CD4-positive, alpha-beta T cell treated with Interleukin-4 for 1 hour (primary cell): ENCODE results near the gene COL8A1.

ENCODE experiments used
- DNase-seq, 2 donors: peaks; one replicate each; pipeline ENCODE4 v3.0.0-alpha.2; 2020 to 2022

COL8A1 gene

DNA sequence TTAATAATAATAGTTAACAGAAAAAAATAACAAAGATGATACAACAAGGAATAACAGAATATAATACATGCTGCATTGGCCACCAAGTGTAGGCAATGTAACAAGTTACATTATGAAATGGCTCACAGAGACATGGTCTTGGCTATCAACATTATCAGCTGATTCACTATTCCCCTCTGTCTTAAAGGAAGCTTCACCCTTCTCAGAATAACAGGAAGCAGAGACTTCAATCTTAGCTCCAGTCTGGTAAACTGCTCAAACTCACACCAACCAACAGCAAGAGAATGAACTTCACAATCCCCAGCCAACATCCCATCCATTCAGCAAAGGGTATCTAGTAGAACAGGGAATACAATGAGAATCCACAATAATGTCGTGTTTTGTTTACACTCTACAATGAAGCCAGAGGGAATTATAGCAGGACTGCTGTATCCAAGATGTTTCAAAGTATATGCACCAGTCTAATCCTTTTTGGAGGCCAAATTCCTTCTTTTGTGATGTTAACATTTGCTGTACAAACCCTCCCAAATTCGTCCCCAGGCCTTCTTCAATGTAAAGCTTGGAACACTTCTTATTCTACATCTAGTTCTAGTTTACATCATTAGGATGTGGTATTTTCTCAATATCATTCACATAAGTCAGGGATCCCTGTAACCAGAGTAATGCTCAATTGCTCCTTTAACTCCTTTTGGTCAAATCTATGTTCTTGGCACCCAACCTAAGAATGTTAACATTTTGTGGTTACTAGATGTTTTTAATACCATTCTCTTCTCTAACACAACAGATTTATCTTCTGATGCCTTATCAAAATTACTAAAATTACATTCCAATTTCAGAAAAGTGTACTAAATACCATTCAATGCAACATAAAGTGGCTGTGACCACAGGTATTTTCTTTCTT, 126.9 kb downstream of the COL8A1 start:
- DNase-seq = no peak

- DNase-seq = no peak
These were observed 128.9 kb downstream of the COL8A1 start for GRCh38 chr3:99767291-99767690.

DNA sequence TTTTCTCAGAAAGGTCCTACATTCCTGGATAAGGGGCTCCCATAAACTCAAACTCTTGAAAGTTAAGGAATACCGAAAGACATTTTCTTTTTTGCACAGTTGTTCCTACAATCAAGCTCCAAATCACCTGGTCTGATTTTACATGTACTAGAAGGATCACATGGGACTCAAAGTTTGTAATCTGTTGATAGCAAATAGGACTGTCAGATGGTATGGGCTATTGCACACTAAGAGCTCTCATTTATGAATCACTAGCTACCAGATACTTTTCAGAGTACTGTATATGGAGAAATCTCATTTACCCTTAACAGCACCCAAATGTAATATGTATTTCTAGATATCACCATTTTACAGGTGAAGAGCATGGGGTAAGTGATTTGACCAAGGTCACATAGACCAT, 129.7 kb downstream of the COL8A1 start:
- no peak for DNase-seq

DNA sequence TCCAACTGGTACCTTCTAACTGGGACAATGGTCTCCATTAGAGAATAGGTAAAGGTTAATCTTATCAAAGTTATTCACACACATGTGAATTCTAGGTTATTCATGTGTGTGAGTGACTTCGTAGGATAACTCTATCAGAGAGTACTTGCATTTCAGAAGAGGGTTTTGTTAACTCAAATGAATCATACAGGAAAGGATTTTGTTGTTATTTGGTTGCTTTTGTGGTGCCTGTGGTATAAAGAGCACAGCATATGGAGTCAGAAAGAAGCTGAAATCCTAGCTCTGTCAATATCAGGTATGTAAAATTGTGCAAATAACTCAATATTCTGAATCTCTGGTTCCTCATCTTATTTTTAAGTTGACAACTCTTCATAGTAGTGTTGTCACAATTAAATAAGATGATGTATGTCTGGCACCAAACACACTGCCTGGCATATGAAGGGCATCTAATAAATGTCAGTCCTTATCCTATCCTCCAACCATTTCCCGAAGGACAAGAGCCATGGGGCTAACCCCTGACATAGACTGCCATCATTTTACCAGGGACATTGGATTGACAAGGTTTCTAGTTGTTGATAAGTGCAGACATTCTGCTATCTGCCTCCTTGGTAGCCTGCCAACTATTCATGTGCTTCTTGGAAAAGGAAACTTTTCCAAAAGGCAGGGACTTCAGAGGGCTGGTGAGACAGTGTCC, 130.6 kb downstream of the COL8A1 start:
- DNase-seq = no peak

- DNase-seq = no peak
These were observed 133.8 kb downstream of the COL8A1 start for GRCh38 chr3:99772171-99772570.

DNA sequence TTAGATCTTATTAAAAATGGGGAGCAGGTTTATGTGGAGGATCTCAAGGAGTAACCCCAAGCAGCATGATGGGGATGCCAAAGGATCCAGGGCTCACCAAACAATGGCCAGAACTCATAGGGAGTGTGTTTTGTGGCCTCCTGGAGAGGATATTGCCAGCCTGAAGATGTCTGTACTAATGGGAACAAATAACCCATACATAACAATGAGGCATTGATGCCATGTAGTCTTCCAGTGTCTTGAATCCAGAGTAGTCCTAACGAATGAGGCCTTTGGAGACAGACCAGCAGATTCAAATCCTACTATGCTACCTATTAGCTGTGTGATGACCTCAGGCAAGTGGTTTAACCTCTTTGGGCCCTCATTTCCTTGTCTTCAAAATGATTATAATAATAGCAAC, 134.3 kb downstream of the COL8A1 start:
- no peak for DNase-seq

DNA sequence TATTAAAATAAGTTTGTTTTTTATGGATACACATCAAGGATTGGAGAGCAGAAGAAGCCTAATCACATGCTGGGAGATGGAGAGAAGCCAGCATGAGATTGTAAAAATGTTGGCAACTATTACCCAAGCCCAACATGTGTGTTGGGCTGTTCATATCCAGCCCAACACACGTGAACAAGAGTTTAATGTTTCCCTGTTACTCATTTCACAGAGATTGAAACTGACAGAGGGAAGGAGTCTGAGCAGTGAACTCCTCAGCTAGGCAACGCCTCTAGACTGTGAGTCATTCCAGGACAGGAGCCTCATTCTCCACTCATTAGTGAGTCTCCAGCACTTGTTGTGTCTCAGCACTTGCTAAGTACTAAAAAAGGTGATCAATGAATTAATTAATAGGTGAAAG, 136.1 kb downstream of the COL8A1 start:
- no peak for DNase-seq

DNA sequence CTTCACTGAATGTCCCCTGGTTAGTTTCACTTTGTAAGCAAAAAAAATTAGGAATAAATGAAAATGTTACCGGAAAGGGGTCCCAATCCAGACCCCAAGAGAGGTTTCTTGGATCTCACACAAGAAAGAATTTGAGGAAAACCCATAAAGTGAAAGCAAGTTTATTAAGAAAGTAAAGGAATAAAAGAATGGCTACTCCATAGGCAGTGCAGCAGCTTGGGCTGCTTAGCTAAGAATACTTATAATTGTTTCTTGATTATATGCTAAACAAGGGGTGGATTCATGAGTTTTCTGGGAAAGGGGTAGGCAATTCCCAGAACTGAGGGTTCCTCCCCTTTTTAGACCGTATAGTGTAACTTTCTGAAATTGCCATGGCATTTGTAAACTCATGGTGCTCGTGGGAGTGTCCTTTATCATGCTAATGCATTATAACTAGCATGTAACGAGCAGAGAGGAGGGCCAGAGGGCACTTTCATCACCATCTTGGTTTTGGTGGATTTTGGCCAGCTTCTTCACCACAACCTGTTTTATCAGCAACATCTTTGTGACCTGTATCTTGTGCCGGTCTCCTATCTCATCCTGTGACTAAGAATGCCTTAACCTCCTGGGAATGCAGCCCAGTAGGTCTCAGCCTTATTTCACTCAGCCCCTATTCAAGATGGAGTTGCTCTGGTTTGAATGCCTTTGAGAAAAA, 138.3 kb downstream of the COL8A1 start:
- DNase-seq = no peak

DNA sequence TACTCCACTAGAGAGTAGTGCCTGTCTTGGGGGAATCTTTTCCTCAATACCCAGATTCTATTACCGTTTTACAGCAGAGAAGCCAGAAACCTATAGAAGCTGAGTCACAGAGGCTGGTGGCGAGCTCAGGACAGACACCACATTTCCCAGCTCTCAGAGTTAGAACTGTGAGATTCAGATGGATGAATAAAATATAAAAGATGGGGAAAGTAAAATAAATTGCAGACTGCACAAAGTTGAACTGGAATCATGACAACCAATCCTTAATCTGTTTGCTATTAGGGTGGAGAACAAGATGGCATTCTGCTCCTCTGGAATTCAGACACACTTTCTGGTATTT, 138.8 kb downstream of the COL8A1 start:
- no peak for DNase-seq

- DNase-seq = no peak
These were observed 139.3 kb downstream of the COL8A1 start for GRCh38 chr3:99777708-99778107.

GRCh38 chr3:99780749-99781148, 142.4 kb downstream of the COL8A1 start:
- no peak for DNase-seq

- DNase-seq = no peak
These were observed 143.4 kb downstream of the COL8A1 start for GRCh38 chr3:99781761-99782160.

GRCh38 chr3:99783011-99783573, 144.7 kb downstream of the COL8A1 start:
- no peak for DNase-seq

DNA sequence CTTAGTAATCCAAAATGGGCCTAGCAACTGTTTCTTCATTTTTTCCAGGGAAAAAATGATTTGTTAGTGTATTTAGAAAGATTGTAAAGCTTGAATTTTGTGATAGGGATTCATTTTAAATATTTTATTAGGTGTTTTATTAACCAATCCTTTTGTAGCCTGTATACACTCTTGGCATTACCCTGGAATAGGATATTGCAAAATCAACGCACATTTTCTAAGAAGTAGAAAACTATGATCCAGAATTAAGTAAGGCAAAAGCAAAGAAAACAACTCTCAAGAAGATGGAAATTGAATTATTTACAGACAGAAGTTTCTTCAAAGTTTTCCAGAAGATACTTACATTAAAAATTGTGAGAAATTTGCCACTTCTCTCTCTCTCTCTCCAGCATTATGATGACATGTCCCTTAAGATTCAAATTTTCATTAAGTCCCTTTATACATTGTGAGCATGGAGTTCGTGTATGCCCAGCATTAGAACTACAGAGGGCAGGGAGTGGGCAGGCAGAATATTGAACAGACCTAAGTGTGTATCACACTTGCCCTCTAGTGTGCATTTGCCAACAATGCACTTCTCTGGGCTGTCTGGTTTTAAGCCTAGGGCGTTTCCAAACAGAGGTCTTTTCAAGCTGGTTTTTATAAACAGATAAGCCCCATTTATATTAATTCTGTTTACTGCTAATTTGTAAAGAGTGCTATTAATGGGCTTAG, 150.8 kb downstream of the COL8A1 start:
- no peak for DNase-seq

- DNase-seq = no peak
These were observed 156.1 kb downstream of the COL8A1 start for GRCh38 chr3:99794485-99794884.

- no peak for DNase-seq
These were observed 157.2 kb downstream of the COL8A1 start for GRCh38 chr3:99795573-99795972.

GRCh38 chr3:99799422-99799821, 161.0 kb downstream of the COL8A1 start:
- no peak for DNase-seq

- DNase-seq = no peak
These were observed 164.9 kb downstream of the COL8A1 start for GRCh38 chr3:99803297-99803696.

- no peak for DNase-seq
These were observed 166.8 kb downstream of the COL8A1 start for GRCh38 chr3:99805160-99805559.

DNA sequence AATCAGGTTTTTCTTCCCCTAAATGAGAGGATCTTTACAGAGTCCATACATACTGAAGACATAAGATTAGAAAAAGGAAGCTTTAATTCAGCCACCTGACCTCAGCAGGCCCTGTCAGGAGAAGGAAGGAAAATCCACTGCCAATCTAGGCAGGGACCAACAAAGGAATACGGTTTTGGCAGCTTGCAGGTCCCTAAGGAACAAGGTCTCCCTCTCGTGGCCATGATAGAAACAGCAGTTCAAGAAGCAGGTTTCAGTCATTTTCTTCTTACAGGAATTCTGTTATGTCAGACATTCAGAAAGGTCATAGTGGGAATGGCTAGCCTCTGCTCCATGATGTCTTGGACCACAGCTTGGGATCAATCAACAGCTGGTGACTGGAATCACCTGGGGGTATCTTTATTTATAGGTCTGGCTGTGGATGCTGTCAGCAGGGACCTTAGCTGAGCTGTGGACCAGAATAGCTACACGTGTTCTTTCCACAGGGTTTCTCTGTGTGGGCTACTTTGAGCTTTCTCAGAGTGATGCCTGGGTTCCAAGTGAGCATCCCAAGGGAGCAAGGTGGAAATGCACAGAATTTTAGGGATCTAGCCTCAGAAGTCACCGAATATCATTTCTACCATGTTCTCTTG, 169.9 kb downstream of the COL8A1 start:
- DNase-seq = peak; percentile 28 to 53

GRCh38 chr3:99809565-99809964, 171.2 kb downstream of the COL8A1 start:
- no peak for DNase-seq

DNA sequence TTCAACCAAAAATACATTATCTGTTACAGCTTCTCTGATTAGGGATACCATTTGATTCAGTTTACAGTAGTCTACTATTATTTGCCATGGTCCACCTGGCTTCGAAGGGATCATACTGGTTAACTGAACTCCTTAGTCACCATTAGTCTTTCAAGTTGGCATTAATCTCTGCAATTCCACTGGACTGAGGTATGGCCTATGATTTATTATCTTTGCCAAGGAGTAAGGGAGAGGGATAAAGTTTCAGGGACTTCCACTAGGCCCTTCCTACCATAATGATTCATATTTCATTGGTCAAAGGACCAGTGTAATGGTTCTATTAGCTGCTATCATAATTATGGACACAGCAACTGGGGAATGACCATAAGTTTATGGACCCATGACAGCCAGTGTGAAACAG, 172.0 kb downstream of the COL8A1 start:
- no peak for DNase-seq
